IMR-90 (cell line): ENCODE data around the gene DHX38. TPM values are rescaled to one million over a fixed set of nuclear protein-coding genes. Genes with fewer than 3 reads are reported as not detected.

Source experiments
- ATAC-seq: fragments of 200-7000 bp; cut with Tn5 transposase; 2 replicates; pipeline ENCODE4 v1.9.1; 2020; ENCODE audit warnings: low read depth, mild to moderate bottlenecking, moderate library complexity
- BruUV-seq: library from RNA; stranded (reverse); fragments of 400-500 nt; replicated peaks from 2 replicates; lab custom pipeline; 2021; lab: Mats Ljungman, UMichigan
- CTCF ChIA-PET: fragments of 300-600 bp; formaldehyde crosslinking; extraction: SDS; loops from one replicate; lab custom pipeline; 2021; ENCODE audit warnings: antibody characterized with exemption; lab: Yijun Ruan, JAX
- POLR2A ChIA-PET: fragments of 300-600 bp; sonication (Branson Sonifier 250); formaldehyde crosslinking; loops from one replicate; lab custom pipeline; 2022; ENCODE audit warnings: antibody characterized with exemption; ENCODE audit not compliant: unreplicated experiment; lab: Charles Lee
- DNase-seq: peaks from one replicate; pipeline ENCODE4 v3.0.0; 2013
- H2AFZ ChIP-seq: replicated peaks from 2 replicates; pipeline ENCODE3; 2013; ENCODE audit warnings: low read length, mild to moderate bottlenecking; ENCODE audit not compliant: poor library complexity
- H2AK5ac ChIP-seq: 2 replicates; pipeline ENCODE4 v1.6.1; 2013; ENCODE audit warnings: low read depth, low read length, inconsistent platforms
- H2AK9ac ChIP-seq: replicated peaks from 2 replicates; pipeline ENCODE3; 2013; ENCODE audit warnings: mild to moderate bottlenecking, low read depth, low read length, moderate library complexity; ENCODE audit not compliant: poor library complexity
- H2BK120ac ChIP-seq: 2 replicates; pipeline ENCODE4 v1.6.1; 2013; ENCODE audit warnings: low read depth, low read length, inconsistent platforms
- H2BK15ac ChIP-seq: 3 replicates; pipeline ENCODE4 v1.6.1; 2013; ENCODE audit warnings: low read depth, low read length, inconsistent platforms
- H2BK20ac ChIP-seq: 2 replicates; pipeline ENCODE4 v1.6.1; 2013; ENCODE audit warnings: low read depth, mild to moderate bottlenecking, inconsistent platforms, low read length, moderate library complexity
- H2BK5ac ChIP-seq: 2 replicates; pipeline ENCODE4 v1.6.1; 2013; ENCODE audit warnings: mild to moderate bottlenecking, low read depth, low read length, inconsistent platforms; ENCODE audit not compliant: poor library complexity, severe bottlenecking
- H3K14ac ChIP-seq: replicated peaks from 2 replicates; pipeline ENCODE4 v1.6.1; 2013; ENCODE audit warnings: low read depth, low read length, inconsistent platforms
- H3K18ac ChIP-seq: 2 replicates; pipeline ENCODE4 v1.6.1; 2013; ENCODE audit warnings: low read depth, low read length, control low read depth
- H3K23ac ChIP-seq: 2 replicates; pipeline ENCODE4 v1.6.1; 2013; ENCODE audit warnings: low read depth, low read length, inconsistent platforms
- H3K27ac ChIP-seq: 2 replicates; pipeline ENCODE4 v1.5.1; 2013; ENCODE audit warnings: mild to moderate bottlenecking, control low read depth, low read length; ENCODE audit not compliant: insufficient read depth
- H3K27me3 ChIP-seq: 2 replicates; pipeline ENCODE4 v1.6.1; 2013; ENCODE audit warnings: low read length; ENCODE audit not compliant: control insufficient read depth, insufficient read depth
- H3K36me3 ChIP-seq: 2 replicates; pipeline ENCODE4 v1.6.1; 2013; ENCODE audit warnings: low read length, mixed read lengths; ENCODE audit not compliant: control insufficient read depth, insufficient read depth
- H3K4ac ChIP-seq: 2 replicates; pipeline ENCODE4 v1.6.1; 2013; ENCODE audit warnings: low read depth, low read length, inconsistent platforms
- H3K4me1 ChIP-seq: 2 replicates; pipeline ENCODE4 v1.6.1; 2013; ENCODE audit warnings: low read length, mixed read lengths; ENCODE audit not compliant: control insufficient read depth, insufficient read depth
- H3K4me2 ChIP-seq: 2 replicates; pipeline ENCODE4 v1.6.1; 2013; ENCODE audit warnings: low read depth, mild to moderate bottlenecking, control low read depth, low read length, moderate library complexity
- H3K4me3 ChIP-seq: 2 replicates; pipeline ENCODE4 v1.5.1; 2013; ENCODE audit warnings: low read depth, mild to moderate bottlenecking, control low read depth, low read length, moderate library complexity; ENCODE audit not compliant: insufficient read depth
- H3K56ac ChIP-seq: 2 replicates; pipeline ENCODE4 v1.6.1; 2013; ENCODE audit warnings: low read length, inconsistent platforms; ENCODE audit not compliant: insufficient read depth; ENCODE audit errors: extremely low read depth
- H3K79me1 ChIP-seq, 2 experiments: 2 replicates each; pipeline ENCODE4 v1.6.1; 2013; ENCODE audit warnings: low read length in 2 of 2, inconsistent platforms in 1 of 2, low read depth in 1 of 2
- H3K9ac ChIP-seq: 2 replicates; pipeline ENCODE4 v1.6.1; 2013; ENCODE audit warnings: low read depth, low read length, control low read depth
- H3K9me1 ChIP-seq: 2 replicates; pipeline ENCODE4 v1.6.1; 2013; ENCODE audit warnings: low read length, inconsistent platforms; ENCODE audit not compliant: insufficient read depth
- H3K9me3 ChIP-seq: 2 replicates; pipeline ENCODE4 v1.6.1; 2013; ENCODE audit warnings: low read length; ENCODE audit not compliant: control insufficient read depth, insufficient read depth
- H4K20me1 ChIP-seq: 2 replicates; pipeline ENCODE4 v1.6.1; 2013; ENCODE audit warnings: low read length, inconsistent platforms; ENCODE audit not compliant: insufficient read depth
- H4K5ac ChIP-seq: 2 replicates; pipeline ENCODE4 v1.6.1; 2013; ENCODE audit warnings: mild to moderate bottlenecking, low read depth, low read length, control low read depth
- H4K8ac ChIP-seq, 2 experiments: 2 replicates each; pipeline ENCODE4 v1.6.1; 2013; ENCODE audit warnings: low read depth in 2 of 2, low read length in 2 of 2, control low read depth in 1 of 2, inconsistent platforms in 1 of 2
- H4K91ac ChIP-seq: 2 replicates; pipeline ENCODE4 v1.6.1; 2013; ENCODE audit warnings: low read depth, low read length, inconsistent platforms; ENCODE audit not compliant: insufficient read depth
- BHLHE40 ChIP-seq: fragments of 150-350 bp; IDR thresholded peaks from 2 replicates; pipeline ENCODE4 v1.6.1; 2016; ENCODE audit warnings: mild to moderate bottlenecking, low read depth, low read length
- CEBPB ChIP-seq: IDR thresholded peaks from 2 replicates; pipeline ENCODE4 v1.6.1; 2012; ENCODE audit warnings: low read depth, low read length, improper control_type of control experiment
- CHD1 ChIP-seq: IDR thresholded peaks from 2 replicates; pipeline ENCODE4 v1.6.1; 2012; ENCODE audit warnings: low read depth, low read length, improper control_type of control experiment
- CTCF ChIP-seq: conservative IDR thresholded peaks from 2 replicates; pipeline ENCODE4 v1.5.1; 2012; ENCODE audit warnings: mild to moderate bottlenecking, low read depth, low read length, improper control_type of control experiment
- ELK1 ChIP-seq: fragments of 150-350 bp; IDR thresholded peaks from 2 replicates; pipeline ENCODE4 v1.6.1; 2016; ENCODE audit warnings: low read depth, mild to moderate bottlenecking, low read length, moderate library complexity, borderline replicate concordance
- FOS ChIP-seq: fragments of 150-350 bp; IDR thresholded peaks from 2 replicates; pipeline ENCODE4 v1.6.1; 2016; ENCODE audit warnings: low read depth, low read length
- MAFK ChIP-seq: IDR thresholded peaks from 2 replicates; pipeline ENCODE4 v1.6.1; 2012; ENCODE audit warnings: low read depth, low read length, improper control_type of control experiment
- MAZ ChIP-seq: IDR thresholded peaks from 2 replicates; pipeline ENCODE4 v1.6.1; 2012; ENCODE audit warnings: low read depth, mild to moderate bottlenecking, low read length, improper control_type of control experiment, moderate library complexity, borderline replicate concordance
- MXI1 ChIP-seq: IDR thresholded peaks from 2 replicates; pipeline ENCODE4 v1.6.1; 2012; ENCODE audit warnings: low read depth, mild to moderate bottlenecking, low read length, moderate library complexity, borderline replicate concordance
- POLR2A ChIP-seq: IDR thresholded peaks from 2 replicates; pipeline ENCODE4 v1.6.1; 2012; ENCODE audit warnings: mild to moderate bottlenecking, low read depth, low read length
- RAD21 ChIP-seq: IDR thresholded peaks from 2 replicates; pipeline ENCODE4 v1.6.1; 2012; ENCODE audit warnings: low read length, improper control_type of control experiment
- RFX5 ChIP-seq: IDR thresholded peaks from 2 replicates; pipeline ENCODE4 v1.8.0; 2012; ENCODE audit warnings: low read depth, mild to moderate bottlenecking, low read length, moderate library complexity
- SMC3 ChIP-seq: fragments of 150-350 bp; IDR thresholded peaks from 2 replicates; pipeline ENCODE4 v1.6.1; 2016; ENCODE audit warnings: low read depth, mild to moderate bottlenecking, antibody characterized with exemption, low read length, moderate library complexity
- USF2 ChIP-seq: fragments of 150-350 bp; IDR thresholded peaks from 2 replicates; pipeline ENCODE4 v1.6.1; 2017; ENCODE audit warnings: mild to moderate bottlenecking, antibody characterized with exemption, low read length, low read depth
- WGBS, 2 experiments: methylation state at CpG; one replicate each; pipeline versions ENCODE4 v1.1.5 to v1.1.7; 2013; ENCODE audit warnings: missing lambda C conversion rate in 2 of 2; ENCODE audit not compliant: insufficient read length in 1 of 2; ENCODE audit errors: extremely low coverage in 2 of 2; 5-methylcytosine and 5-hydroxymethylcytosine counted together
- dilution Hi-C: fragments of 300-500 bp; cut with HindIII; formaldehyde crosslinking; loops from one replicate; pipeline ENCODE4 v1.14.3; 2018; ENCODE audit warnings: low sequenced_read_pairs; ENCODE audit not compliant: unreplicated experiment
- in situ Hi-C: fragments of 300-500 bp; cut with MboI; formaldehyde crosslinking; loops from 3 replicates; pipeline ENCODE4 v1.14.3; 2019; ENCODE audit warnings: low sequenced_read_pairs, inconsistent platforms, mixed read lengths
- intact Hi-C: fragments of 100-400 bp; cut with micrococcal nuclease; formaldehyde crosslinking; loops from 2 replicates; pipeline ENCODE4 v1.10.0; 2022
- polyA plus RNA-seq, 3 experiments: library from polyadenylated mRNA; depleted of rRNA; stranded (reverse); fragments of >200 nt; gene quantifications; 2 replicates each; pipeline ENCODE4 v1.2.3, GENCODE V29; 2012; ENCODE audit warnings: low replicate concordance in 1 of 3
- total RNA-seq: library from RNA; depleted of rRNA; stranded (reverse); fragments of >200 nt; gene quantifications from 2 replicates; pipeline ENCODE4 v1.2.3, GENCODE V29; 2012

Gene DHX38
- total and polyA plus RNA-seq, 2 of the 4 experiments (the other 2 are of a cell fraction): 45.4 to 49.6 TPM

- Histone ChIP-seq H3K27me3 (peaks cover 4% of the 10 kb centered on the region; the same call in 1 of the 2 replicates), H3K14ac (no peak overlapping the region), H3K9me1 (no peaks in the 10 kb centered on the region), H3K9ac (no peak overlapping the region), H3K9me3 (no peaks in the 10 kb centered on the region), H4K8ac (no peak overlapping the region), H2BK20ac (no peak overlapping the region), H2AFZ (peak overlapping the region; percentile 90), H2AK5ac (no peak overlapping the region), H3K4me3 (no peak overlapping the region), H3K23ac (no peak overlapping the region), H2BK5ac (no peak overlapping the region), H4K5ac (no peak overlapping the region), H2AK9ac (no peak overlapping the region), H3K27ac (no peak overlapping the region), H3K18ac (no peak overlapping the region), H3K79me1 (no peaks in the 10 kb centered on the region), H3K4me2 (no peak overlapping the region), H2BK15ac (no peak overlapping the region), H3K4me1 (no peaks in the 10 kb centered on the region), H4K91ac (no peak overlapping the region), H2BK120ac (no peak overlapping the region), H3K36me3 (no peaks in the 10 kb centered on the region), H3K56ac (no peak overlapping the region), H3K4ac (no peak overlapping the region), H4K20me1 (0 out of 2 replicates have a peak, but pooled peaks cover 4% of the 10 kb centered on the region)
- intact Hi-C loops (loop anchor here (1.0 to 10.0 kb wide), 8 partner anchors 112 to 1910 kb away; no protein-coding TSS in a partner anchor), in situ Hi-C loops (loop anchor here (10.0 kb wide), 1 partner anchor 340 kb away; no protein-coding TSS in a partner anchor), dilution Hi-C loops (no loop called here)
- ChIA-PET POLR2A (no interaction called here), CTCF (interaction anchor here (1.1 to 1.9 kb wide), 5 partner anchors 9 to 1754 kb away, joined by 3 to 8 read pairs (median 5); no protein-coding TSS in a partner anchor)
- WGBS, 2 experiments: 17% methylated on average over 2 of the region's 13 CpGs; no CpG with 5 or more reads in 1 of the 2 experiments
- no TSS peak for BruUV-seq
- ATAC-seq (peak; percentile 97), DNase-seq (peak; percentile 69)
- TF ChIP-seq USF2: peak; percentile 19; the same call in 1 of the 2 replicates
- peak; percentile 84 for TF ChIP-seq RAD21
- no peak for TF ChIP-seq POLR2A
- peak; percentile 71 for TF ChIP-seq SMC3
- no peak for TF ChIP-seq MXI1
- peak; percentile 80 for TF ChIP-seq CTCF
- no peak for TF ChIP-seq BHLHE40
- TF ChIP-seq MAZ: no peak
- TF ChIP-seq RFX5: no peak
- TF ChIP-seq MAFK: no peak
- TF ChIP-seq ELK1: no peak
- no peak for TF ChIP-seq FOS
- TF ChIP-seq CHD1: no peak
- no peak for TF ChIP-seq CEBPB
These were observed 31.4 kb downstream of the DHX38 start for GRCh38 chr16:72124761-72125634.
